ENCODE measurements around the gene SHC1. TPM values are rescaled to one million over a fixed set of nuclear protein-coding genes. Genes with fewer than 3 reads are reported as not detected.

Gene SHC1
- polyA plus RNA-seq, 3 donors = 26.7 to 70.6 (median 31.5) TPM

DNA sequence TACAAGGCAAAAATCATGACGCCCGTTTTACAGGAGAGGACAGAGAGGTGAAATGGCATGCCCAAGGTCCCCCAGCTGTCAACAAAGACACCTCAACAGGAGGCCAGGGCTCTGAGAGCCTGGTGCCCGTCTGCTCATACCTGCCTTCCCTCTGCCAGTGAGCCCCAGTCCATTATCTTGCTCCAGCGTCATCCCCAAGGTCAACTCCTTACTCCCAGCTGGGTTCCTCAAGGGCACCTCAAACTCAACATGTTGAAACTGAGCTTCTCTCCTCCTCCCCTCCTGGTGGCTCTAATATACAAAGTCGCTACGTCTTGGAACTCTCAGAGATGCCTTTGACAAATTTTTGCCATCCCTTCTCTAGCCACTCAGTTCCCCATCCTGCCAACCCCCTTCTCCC is 17.9 kb downstream of the SHC1 start:
- H3K9me3 ChIP-seq (replicated peaks in 1 of 2; ENCODE audit: control insufficient read depth in 1 of 2, insufficient read depth in 1 of 2, low read length in 2 of 2) = no peaks in the 10 kb centered on the region
- Mint-ChIP-seq H3K27ac (peak overlapping the region in 3 of 7 donors; percentile 18 to 38 (median 37)), H3K9me3 (no peaks in the 10 kb centered on the region), H3K36me3 (peaks cover 30 to 39% of the 10 kb centered on the region in 2 donors), H3K4me1 (peaks cover 52% of the 10 kb centered on the region), H3K4me3 (no peak overlapping the region), H3K27me3 (ENCODE audit: low read depth in 3 of 3) (peaks cover 0 to 5% (median 1%) of the 10 kb centered on the region in 3 donors)
- H3K79me2 ChIP-seq (ENCODE audit: insufficient read depth, low read length) = peaks cover 31% of the 10 kb centered on the region
- WGBS (ENCODE audit: insufficient coverage) = 84% methylated on average over 4 of the region's 6 CpGs
- H3K36me3 ChIP-seq (replicated peaks in 1 of 2; ENCODE audit: control insufficient read depth in 1 of 2, insufficient read depth in 2 of 2, low read length in 2 of 2) = peaks cover 23 to 34% of the 10 kb centered on the region in 2 donors
- no peak overlapping the region for H3K9ac ChIP-seq (ENCODE audit: insufficient read depth, low read length, poor library complexity, severe bottlenecking)
- no peak overlapping the region for H3K27ac ChIP-seq (ENCODE audit: low read depth in 1 of 2, low read length in 2 of 2)
- peaks cover 36% of the 10 kb centered on the region for H4K20me1 ChIP-seq (ENCODE audit: insufficient read depth, low read length)
- H3K4me2 ChIP-seq (replicated peaks; ENCODE audit: extremely low read depth, low read length, poor library complexity, severe bottlenecking) = no peak overlapping the region
- intact Hi-C loops (cut with micrococcal nuclease) = no loop called here
- TF ChIP-seq, protein P1, sequence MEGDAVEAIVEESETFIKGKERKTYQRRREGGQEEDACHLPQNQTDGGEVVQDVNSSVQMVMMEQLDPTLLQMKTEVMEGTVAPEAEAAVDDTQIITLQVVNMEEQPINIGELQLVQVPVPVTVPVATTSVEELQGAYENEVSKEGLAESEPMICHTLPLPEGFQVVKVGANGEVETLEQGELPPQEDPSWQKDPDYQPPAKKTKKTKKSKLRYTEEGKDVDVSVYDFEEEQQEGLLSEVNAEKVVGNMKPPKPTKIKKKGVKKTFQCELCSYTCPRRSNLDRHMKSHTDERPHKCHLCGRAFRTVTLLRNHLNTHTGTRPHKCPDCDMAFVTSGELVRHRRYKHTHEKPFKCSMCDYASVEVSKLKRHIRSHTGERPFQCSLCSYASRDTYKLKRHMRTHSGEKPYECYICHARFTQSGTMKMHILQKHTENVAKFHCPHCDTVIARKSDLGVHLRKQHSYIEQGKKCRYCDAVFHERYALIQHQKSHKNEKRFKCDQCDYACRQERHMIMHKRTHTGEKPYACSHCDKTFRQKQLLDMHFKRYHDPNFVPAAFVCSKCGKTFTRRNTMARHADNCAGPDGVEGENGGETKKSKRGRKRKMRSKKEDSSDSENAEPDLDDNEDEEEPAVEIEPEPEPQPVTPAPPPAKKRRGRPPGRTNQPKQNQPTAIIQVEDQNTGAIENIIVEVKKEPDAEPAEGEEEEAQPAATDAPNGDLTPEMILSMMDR (IDR thresholded peaks at IDR 0.05) = no peak
- H3K27me3 ChIP-seq (ENCODE audit: control insufficient read depth in 2 of 2, insufficient read depth in 2 of 2, low read length in 2 of 2) = no peaks in the 10 kb centered on the region
- no peak overlapping the region for H2AFZ ChIP-seq (ENCODE audit: insufficient read depth, low read depth, low read length, poor library complexity, severe bottlenecking)
- H3K4me3 ChIP-seq (replicated peaks in 1 of 3; ENCODE audit: low read depth in 2 of 3, low read length in 3 of 3) = no peak overlapping the region
- peaks cover 29 to 45% of the 10 kb centered on the region in 2 donors for H3K4me1 ChIP-seq (ENCODE audit: control insufficient read depth in 1 of 2, insufficient read depth in 2 of 2, low read length in 2 of 2)
- no peak for DNase-seq

DNA sequence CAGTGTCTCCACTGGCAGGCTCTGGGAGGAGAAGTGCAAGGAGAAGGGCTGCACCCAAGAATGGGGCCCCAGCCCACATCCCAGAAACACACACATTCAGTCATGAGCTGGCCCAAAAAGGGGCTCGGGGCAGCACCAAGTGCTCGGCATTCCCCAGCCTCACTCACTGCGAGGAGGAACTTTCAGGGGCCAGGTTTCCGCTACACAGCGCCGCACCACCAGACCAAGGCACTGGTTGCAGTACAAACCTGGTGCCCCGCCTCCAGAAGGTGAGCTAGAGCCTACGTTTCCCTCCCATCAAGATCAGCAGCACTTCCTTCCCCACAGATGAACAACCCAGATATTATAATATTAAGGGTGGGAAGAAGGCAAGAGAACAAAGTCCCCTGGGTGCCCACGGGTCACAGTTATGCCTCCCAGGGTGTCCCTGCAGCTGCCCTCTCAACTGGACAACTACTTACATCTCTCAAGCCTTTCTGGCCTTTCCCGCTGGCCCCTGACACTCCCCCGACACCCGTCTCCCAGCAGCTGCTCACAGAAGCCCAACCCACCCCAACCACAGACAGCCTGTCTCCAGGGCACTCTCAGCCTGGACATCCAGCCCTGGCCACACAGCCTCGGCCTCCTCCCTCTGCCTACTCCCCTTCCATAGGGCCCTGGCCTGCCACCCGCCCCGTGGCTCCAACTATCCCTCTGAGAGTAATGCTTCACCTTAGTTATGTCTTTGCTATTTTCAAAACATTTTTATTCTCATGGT is 18.5 kb downstream of the SHC1 start:
- Mint-ChIP-seq H3K27me3 (ENCODE audit: low read depth in 3 of 3) (peaks cover 0 to 5% (median 1%) of the 10 kb centered on the region in 3 donors), H3K4me1 (peaks cover 52% of the 10 kb centered on the region), H3K36me3 (peaks cover 32 to 44% of the 10 kb centered on the region in 2 donors), H3K9me3 (no peaks in the 10 kb centered on the region), H3K4me3 (no peak overlapping the region), H3K27ac (peak overlapping the region in 1 of 7 donors; percentile 82)
- no peak overlapping the region for H3K4me2 ChIP-seq (replicated peaks; ENCODE audit: extremely low read depth, low read length, poor library complexity, severe bottlenecking)
- H3K4me1 ChIP-seq (ENCODE audit: control insufficient read depth in 1 of 2, insufficient read depth in 2 of 2, low read length in 2 of 2) = peaks cover 29 to 45% of the 10 kb centered on the region in 2 donors
- peak overlapping the region; percentile 15 for H3K9ac ChIP-seq (ENCODE audit: insufficient read depth, low read length, poor library complexity, severe bottlenecking)
- H3K36me3 ChIP-seq (replicated peaks in 1 of 2; ENCODE audit: control insufficient read depth in 1 of 2, insufficient read depth in 2 of 2, low read length in 2 of 2) = peaks cover 29 to 40% of the 10 kb centered on the region in 2 donors
- TF ChIP-seq, protein P1 (IDR thresholded peaks at IDR 0.05) = no peak
- intact Hi-C loops (cut with micrococcal nuclease) = no loop called here
- no peak for DNase-seq
- H3K27ac ChIP-seq (ENCODE audit: low read depth in 1 of 2, low read length in 2 of 2) = no peak overlapping the region
- no peak overlapping the region for H3K4me3 ChIP-seq (replicated peaks in 1 of 3; ENCODE audit: low read depth in 2 of 3, low read length in 3 of 3)
- H4K20me1 ChIP-seq (ENCODE audit: insufficient read depth, low read length) = peaks cover 36% of the 10 kb centered on the region
- no peaks in the 10 kb centered on the region for H3K27me3 ChIP-seq (ENCODE audit: control insufficient read depth in 2 of 2, insufficient read depth in 2 of 2, low read length in 2 of 2)
- H3K9me3 ChIP-seq (replicated peaks in 1 of 2; ENCODE audit: control insufficient read depth in 1 of 2, insufficient read depth in 1 of 2, low read length in 2 of 2) = no peaks in the 10 kb centered on the region
- H3K79me2 ChIP-seq (ENCODE audit: insufficient read depth, low read length) = peaks cover 31% of the 10 kb centered on the region
- 15% methylated on average over 11 of the region's 15 CpGs for WGBS (ENCODE audit: insufficient coverage)
- no peak overlapping the region for H2AFZ ChIP-seq (ENCODE audit: insufficient read depth, low read depth, low read length, poor library complexity, severe bottlenecking)

Data from CD14-positive monocyte (primary cell).